ENCODE data around the gene SLC17A7. TPM values are rescaled to one million over a fixed set of nuclear protein-coding genes. Genes with fewer than 3 reads are reported as not detected.

The SLC17A7 gene
- total and polyA plus RNA-seq, 2 of the 8 experiments (the other 6 are each of a cell fraction or from before 2014, with no cell fraction given), result 2.7 to 3.0 TPM

GRCh38 chr19:49453013-49453756, 11.9 kb upstream of the SLC17A7 start, which contains the start of gene ALDH16A1:
ALDH16A1 (plus strand) TSS chr19:49453225; CDS start chr19:49453332, 107 bp downstream.
- Histone ChIP-seq H3K14ac (ENCODE audit: insufficient read length) (no peak within 1 kb of the TSS), H2BK5ac (ENCODE audit: low read depth, low read length) (peak within 1 kb of the TSS; percentile 92), H4K8ac (ENCODE audit: extremely low read depth, insufficient read depth, low read length) (peak within 1 kb of the TSS; percentile 99), H3K27me3 (replicated peaks in 1 of 4; ENCODE audit: control insufficient read depth in 3 of 4, extremely low read depth in 1 of 4, insufficient read depth in 3 of 4, low read length in 3 of 4) (no peaks in the 10 kb centered on the region), H4K91ac (replicated peaks; ENCODE audit: insufficient read length, low read length) (peak within 1 kb of the TSS; percentile 92), H3K4ac (replicated peaks; ENCODE audit: insufficient read length, low read depth, low read length) (peak within 1 kb of the TSS; percentile 82), H3K4me2 (ENCODE audit: insufficient read depth in 1 of 2, low read depth in 2 of 2, low read length in 2 of 2) (peak within 1 kb of the TSS; percentile 63 to 93), H2BK12ac (ENCODE audit: low read depth, low read length) (peak within 1 kb of the TSS; percentile 81), H3K79me1 (ENCODE audit: low read depth, low read length) (peaks cover 2% of the 10 kb centered on the region), H2BK120ac (replicated peaks; ENCODE audit: low read depth, low read length) (no peak within 1 kb of the TSS), H3K27ac (ENCODE audit: low read depth, low read length) (peak within 1 kb of the TSS; percentile 96), H3K18ac (ENCODE audit: extremely low read depth, low read length) (peak within 1 kb of the TSS; percentile 98), H3K4me1 (replicated peaks in 1 of 4; ENCODE audit: control insufficient read depth in 3 of 4, insufficient read depth in 4 of 4, low read length in 3 of 4) (peaks cover 0 to 4% (median 3%) of the 10 kb centered on the region in 4 experiments; a peak in 5 of 7 replicates), H3K79me2 (ENCODE audit: control insufficient read depth in 1 of 2, insufficient read depth in 2 of 2, low read length in 2 of 2) (peaks cover 0 to 23% of the 10 kb centered on the region in 2 experiments; a peak in 2 of 4 replicates), H3K56ac (replicated peaks; ENCODE audit: insufficient read length, low read depth, low read length) (peak within 1 kb of the TSS; percentile 71), H2AFZ (ENCODE audit: low read length) (no peak within 1 kb of the TSS; the same call in 1 of the 2 replicates), H3K23me2 (ENCODE audit: low read depth, low read length) (peaks cover 4% of the 10 kb centered on the region), H3K9me3 (ENCODE audit: insufficient read depth in 2 of 2, low read depth in 1 of 2, low read length in 1 of 2) (no peaks in the 10 kb centered on the region), H3K9ac (replicated peaks in 1 of 4; ENCODE audit: extremely low read depth in 1 of 4, low read depth in 3 of 4, low read length in 3 of 4) (peak within 1 kb of the TSS; percentile 94 to 98 (median 96)), H2BK20ac (ENCODE audit: low read length) (no peak within 1 kb of the TSS), H2AK5ac (ENCODE audit: low read depth, low read length) (peak within 1 kb of the TSS; percentile 1; the same call in 1 of the 2 replicates), H2BK15ac (ENCODE audit: low read length) (no peak within 1 kb of the TSS; the same call in 1 of the 2 replicates), H3K36me3 (ENCODE audit: control insufficient read depth in 2 of 4, insufficient read depth in 4 of 4, low read length in 3 of 4) (peaks cover 3 to 9% (median 5%) of the 10 kb centered on the region in 4 experiments; a peak in 3 of 8 replicates), H4K20me1 (replicated peaks in 1 of 2; ENCODE audit: control insufficient read depth in 1 of 2, insufficient read depth in 2 of 2, low read length in 2 of 2) (peaks cover 2 to 7% of the 10 kb centered on the region in 2 experiments), H3K4me3 (ENCODE audit: extremely low read depth in 1 of 4, insufficient read depth in 2 of 4, low read depth in 3 of 4, low read length in 4 of 4) (peak within 1 kb of the TSS; percentile 78 to 86 (median 80)), H4K5ac (ENCODE audit: insufficient read length, low read depth, low read length) (peak within 1 kb of the TSS; percentile 97), H3K23ac (ENCODE audit: insufficient read length) (no peak within 1 kb of the TSS)
- CTCF ChIA-PET (ENCODE audit: partially characterized antibody), result interaction anchor here (0.5 to 2.1 kb wide), 6 partner anchors 8 to 358 kb away, joined by 4 to 7 read pairs (median 6); partner anchors contain the start of gene FLT3LG
- POLR2A ChIA-PET (ENCODE audit: partially characterized antibody), result interaction anchor here (0.7 to 4.6 kb wide), 28 partner anchors 10 to 323 kb away, joined by 3 to 33 read pairs (median 4); partner anchors contain the start of genes DKKL1, FLT3LG, GFY and RPS11
- WGBS, 2 experiments (ENCODE audit: extremely low coverage in 1 of 2, insufficient coverage in 1 of 2, insufficient read length in 1 of 2, insufficient replicate concordance in 2 of 2, low coverage in 1 of 2, low lambda C conversion rate in 2 of 2, missing lambda C conversion rate in 1 of 2), result 1% methylated on average over 64 of the region's 66 CpGs; no CpG with 5 or more reads in 1 of the 2 experiments
- DNase-seq (ENCODE audit: low read depth in 1 of 2, low spot score in 2 of 2) (peak; percentile 90 to 97), FAIRE-seq (no peak)
- peak; percentile 25; the same call in 1 of the 2 replicates for TF ChIP-seq BRCA1 (IDR thresholded peaks at IDR 0.05; ENCODE audit: low read depth, low read length)
- peak; percentile 83 for TF ChIP-seq CHD2 (IDR thresholded peaks at IDR 0.05; ENCODE audit: low read length)
- peak; percentile 45 for TF ChIP-seq KDM4A (IDR thresholded peaks at IDR 0.05; ENCODE audit: low read depth, low read length, severe bottlenecking)
- TF ChIP-seq NANOG (IDR thresholded peaks at IDR 0.05; ENCODE audit: insufficient read depth, low read depth, low read length, poor library complexity, severe bottlenecking), result no peak
- peak in 1 of 2 experiments; percentile 66; a peak in 1 of 4 replicates for TF ChIP-seq SIN3A (conservative IDR thresholded peaks at IDR 0.05 in 1 of 2, IDR thresholded peaks at IDR 0.05 in 1 of 2; ENCODE audit: low read depth in 1 of 2, low read length in 2 of 2)
- no peak for TF ChIP-seq SRF (IDR thresholded peaks at IDR 0.05; ENCODE audit: low read depth, low read length)
- TF ChIP-seq SP1 (IDR thresholded peaks at IDR 0.05; ENCODE audit: low read depth, low read length), result peak; percentile 60; the same call in 1 of the 2 replicates
- TF ChIP-seq SUZ12 (IDR thresholded peaks at IDR 0.05; ENCODE audit: low read length), result no peak
- TF ChIP-seq TBP (IDR thresholded peaks at IDR 0.05; ENCODE audit: low read depth, low read length), result peak; percentile 96
- TF ChIP-seq POLR2A (IDR thresholded peaks at IDR 0.05; ENCODE audit: control extremely low read depth in 1 of 2, low read depth in 2 of 2, low read length in 2 of 2), result peak; percentile 90 to 99
